Measurements from ENCODE around the gene CEP85L.
A peak's percentile ranks its signal among the peaks of the same experiment; 100 is the strongest.

CEP85L gene

GRCh38 chr6:118663993-118664985 is 12.9 kb upstream of the CEP85L start:
- TF ChIP-seq CTCF (conservative IDR thresholded peaks at IDR 0.05; ENCODE audit: low read depth, low read length) = no peak
- H3K4me3 ChIP-seq (ENCODE audit: low read length) = no peak overlapping the region
- no peak for DNase-seq (ENCODE audit: low read depth)

DNA sequence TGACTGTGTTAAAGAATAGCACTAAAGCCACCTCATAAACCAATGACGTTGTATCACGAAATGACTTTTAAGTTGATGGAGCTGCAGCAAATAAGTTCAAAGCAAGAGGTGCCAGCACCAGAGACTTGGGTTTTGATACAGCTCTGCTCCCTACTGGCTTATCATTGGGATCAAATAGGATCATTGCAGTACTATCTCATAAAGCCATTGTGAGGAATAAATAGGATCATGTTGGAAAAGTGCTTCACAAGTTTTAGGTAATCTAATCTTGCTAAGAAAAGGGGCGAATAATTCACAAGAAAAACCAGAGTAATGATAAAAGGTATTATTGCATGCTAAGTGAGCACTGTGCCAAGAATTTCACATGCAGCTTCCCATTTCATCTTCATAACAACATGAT is 10.4 kb upstream of the CEP85L start:
- no peak for TF ChIP-seq CTCF (conservative IDR thresholded peaks at IDR 0.05; ENCODE audit: low read depth, low read length)
- no peak for DNase-seq (ENCODE audit: low read depth)
- H3K4me3 ChIP-seq (ENCODE audit: low read length) = no peak overlapping the region

DNA sequence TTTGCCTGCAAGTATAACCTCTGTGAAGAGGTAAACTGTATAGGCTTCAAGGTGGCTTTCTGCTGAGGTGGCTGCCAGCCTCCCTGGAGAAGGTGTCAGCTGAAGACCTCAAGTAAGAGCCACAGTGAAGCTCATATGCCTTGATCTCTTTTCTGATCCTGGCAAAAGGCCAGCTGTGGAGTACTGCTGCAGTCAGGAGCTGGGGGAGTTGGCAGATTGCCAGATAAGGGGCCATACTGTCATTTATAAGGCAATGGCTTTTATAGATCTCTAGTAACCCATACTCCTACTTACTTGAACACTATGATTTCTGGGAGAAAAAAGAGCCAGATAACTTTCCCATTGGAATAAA is 8.8 kb upstream of the CEP85L start:
- no peak for DNase-seq (ENCODE audit: low read depth)
- H3K4me3 ChIP-seq (ENCODE audit: low read length) = no peak overlapping the region
- no peak for TF ChIP-seq CTCF (conservative IDR thresholded peaks at IDR 0.05; ENCODE audit: low read depth, low read length)

GRCh38 chr6:118659513-118660217 is 8.3 kb upstream of the CEP85L start:
- H3K4me3 ChIP-seq (ENCODE audit: low read length) = no peak overlapping the region
- no peak for TF ChIP-seq CTCF (conservative IDR thresholded peaks at IDR 0.05; ENCODE audit: low read depth, low read length)
- DNase-seq (ENCODE audit: low read depth) = no peak

GRCh38 chr6:118656847-118657451 is 5.6 kb upstream of the CEP85L start:
- DNase-seq (ENCODE audit: low read depth) = no peak
- TF ChIP-seq CTCF (conservative IDR thresholded peaks at IDR 0.05; ENCODE audit: low read depth, low read length) = no peak
- no peak overlapping the region for H3K4me3 ChIP-seq (ENCODE audit: low read length)

DNA sequence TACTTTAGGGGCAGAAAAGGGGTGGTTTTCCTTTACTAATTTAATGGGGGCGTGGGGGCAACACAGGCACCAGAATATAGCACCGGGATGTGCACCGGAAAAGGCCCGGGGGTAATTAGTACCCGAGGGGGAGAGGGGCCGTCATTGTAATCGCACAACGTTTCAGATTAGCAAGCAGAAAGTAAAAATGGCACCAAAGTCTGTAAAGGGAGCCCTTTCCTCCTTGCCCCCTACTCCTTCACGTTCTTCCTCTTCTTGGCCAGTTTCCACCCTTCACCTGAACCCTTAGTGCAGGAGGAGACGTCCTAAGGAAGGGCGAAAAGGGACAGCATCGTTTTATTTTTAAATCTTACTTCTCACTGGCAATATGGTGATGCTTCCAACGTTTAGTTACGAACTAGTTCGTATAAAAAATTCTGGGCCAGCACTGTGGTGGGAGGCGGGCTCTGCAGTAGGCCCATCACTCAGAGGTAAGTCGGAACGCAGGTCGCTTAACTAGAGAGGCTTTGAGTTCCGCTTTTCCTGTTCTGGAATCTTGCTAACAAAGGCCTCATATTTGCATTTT is 742 bp upstream of the CEP85L start:
- no peak for DNase-seq (ENCODE audit: low read depth)
- peak overlapping the region; percentile 79 for H3K4me3 ChIP-seq (ENCODE audit: low read length)
- TF ChIP-seq CTCF (conservative IDR thresholded peaks at IDR 0.05; ENCODE audit: low read depth, low read length) = no peak
